Measurements from ENCODE around the gene IQGAP2.

IQGAP2 gene

DNA sequence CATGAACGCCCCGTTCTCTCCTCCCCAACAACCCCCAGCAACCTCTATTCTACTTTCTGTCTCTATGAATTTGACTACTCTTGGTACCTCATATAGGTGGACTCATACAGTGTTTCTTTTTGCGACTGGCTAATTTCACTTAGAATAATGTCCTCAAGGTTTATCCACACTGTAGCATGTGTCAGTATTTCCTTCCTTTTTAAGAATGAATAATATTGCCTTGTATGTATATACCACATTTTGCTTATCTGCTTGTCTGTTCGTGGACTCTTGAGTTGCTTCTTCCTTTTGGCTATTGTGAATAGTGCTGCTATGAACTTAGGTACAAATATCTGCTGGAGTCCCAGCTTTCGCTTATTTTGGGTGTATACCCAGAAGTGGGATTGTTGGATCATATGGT, 42.7 kb downstream of the IQGAP2 start:
- no peak for DNase-seq (ENCODE audit: low read depth, low spot score)

DNA sequence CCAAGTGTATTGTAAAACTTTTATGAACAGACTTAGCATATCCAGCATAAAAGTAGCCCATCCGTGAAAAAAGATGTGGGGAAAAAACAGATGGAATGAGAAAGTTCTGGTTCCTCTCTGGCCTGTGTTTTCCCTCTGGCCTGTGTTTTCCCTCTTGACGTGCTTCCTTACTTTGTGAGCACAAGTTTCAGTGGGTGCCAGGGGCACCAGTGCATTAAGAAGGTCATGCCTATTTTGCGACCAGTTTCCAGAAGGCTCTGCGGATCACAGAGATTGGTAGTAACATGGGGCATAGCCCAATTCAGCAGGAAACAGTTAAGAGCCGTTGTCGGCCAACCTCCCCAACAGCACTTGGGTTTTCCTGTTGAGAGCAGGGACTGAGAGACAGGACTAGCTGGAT, 43.7 kb downstream of the IQGAP2 start:
- no peak for DNase-seq (ENCODE audit: low read depth, low spot score)

DNA sequence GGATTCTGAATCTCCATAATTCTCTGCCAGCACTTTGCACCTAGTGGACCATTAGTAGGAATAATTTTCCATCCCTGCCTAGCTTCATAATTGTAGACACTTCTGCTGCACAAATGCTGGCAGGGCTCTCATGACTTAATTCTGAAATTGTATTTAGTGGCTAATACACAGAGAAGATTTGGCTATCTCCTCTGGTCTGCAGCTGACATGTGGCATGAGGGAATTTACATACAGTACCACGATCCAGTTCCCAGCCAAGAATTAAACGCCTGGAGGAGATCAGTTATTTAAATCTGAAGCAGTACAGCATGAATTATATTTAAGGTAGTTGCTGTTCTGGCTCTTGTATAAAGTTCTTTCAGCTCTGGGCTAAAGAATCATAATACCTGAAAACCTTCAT, 46.5 kb downstream of the IQGAP2 start:
- no peak for DNase-seq (ENCODE audit: low read depth, low spot score)

DNA sequence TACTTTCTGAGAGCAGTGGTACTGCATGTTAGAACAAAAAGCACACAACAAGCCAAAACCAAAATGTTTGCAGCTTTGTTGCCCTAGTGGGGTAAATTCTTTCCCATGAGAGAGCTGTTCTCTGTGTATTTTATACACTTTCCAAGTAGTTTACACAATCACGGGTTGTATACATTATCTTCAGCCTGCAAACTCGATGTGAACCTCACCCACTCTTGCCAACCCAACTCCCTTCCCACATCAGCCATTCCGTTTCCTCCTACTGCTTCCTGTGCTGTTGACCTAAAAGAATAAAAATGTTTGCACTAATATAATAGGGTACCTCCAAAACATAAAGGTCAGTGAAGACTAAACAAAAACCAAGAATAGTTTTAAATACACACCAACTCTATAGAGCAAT, 47.0 kb downstream of the IQGAP2 start:
- no peak for DNase-seq (ENCODE audit: low read depth, low spot score)

DNA sequence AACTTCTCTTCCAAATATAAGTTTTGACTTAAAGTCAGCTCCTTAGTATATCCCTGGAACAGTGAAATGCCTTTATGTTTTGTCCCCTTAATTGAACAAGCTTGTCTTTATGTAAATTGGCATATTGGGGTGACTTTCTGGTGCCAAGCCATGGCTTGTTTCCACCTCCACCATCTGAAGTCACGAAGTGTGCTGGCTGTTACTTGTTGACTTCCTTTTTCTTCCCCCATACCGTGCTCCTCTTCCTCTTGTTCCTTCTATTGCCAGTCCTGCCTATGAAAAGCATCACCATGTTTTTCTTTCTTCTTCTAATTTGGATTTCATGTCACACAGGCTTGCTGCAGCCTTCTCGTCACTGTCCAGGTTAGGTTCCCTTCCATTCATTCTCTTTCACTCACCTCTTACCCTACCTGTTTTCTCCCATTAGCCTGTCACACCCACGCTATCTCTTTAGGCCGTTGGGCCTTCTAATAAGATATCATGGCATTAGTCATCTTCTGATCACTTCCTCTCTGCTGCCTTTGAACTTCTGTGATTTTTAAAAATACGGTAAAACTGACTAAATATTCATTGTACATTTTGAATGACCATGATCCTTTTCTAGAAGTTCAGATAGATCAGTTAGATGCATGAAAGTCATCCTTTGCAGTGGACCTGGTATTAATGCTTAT, 48.1 kb downstream of the IQGAP2 start:
- no peak for DNase-seq (ENCODE audit: low read depth, low spot score)

DNA sequence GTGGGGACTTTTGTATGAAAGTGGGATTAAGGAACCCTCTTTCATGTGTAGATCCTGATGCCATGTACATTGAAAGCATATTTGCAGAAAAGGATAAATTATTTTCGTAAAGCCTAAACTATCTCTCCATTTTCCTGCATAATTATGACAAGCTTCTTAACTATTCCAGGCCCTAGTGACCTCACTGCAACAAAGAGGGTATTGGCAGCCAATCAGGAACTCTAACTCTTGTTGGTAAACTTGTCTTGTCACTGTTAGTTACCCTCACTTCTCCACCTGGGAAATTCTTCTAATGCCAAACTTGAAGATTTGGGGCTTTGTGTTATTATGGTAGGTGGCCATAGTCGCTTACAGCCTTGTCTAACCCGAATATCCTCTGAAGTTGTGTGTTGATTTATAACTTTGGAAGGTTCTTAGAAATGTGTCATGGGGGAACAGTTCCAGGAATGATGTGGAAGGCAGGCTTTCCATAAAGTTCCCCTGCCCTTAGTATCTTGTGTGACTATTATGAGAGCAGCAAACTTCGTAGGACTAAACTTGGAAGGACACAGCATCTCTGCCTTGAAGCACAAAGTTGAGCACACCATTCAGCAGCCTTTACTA, 52.5 kb downstream of the IQGAP2 start:
- DNase-seq (ENCODE audit: low read depth, low spot score), result no peak

DNA sequence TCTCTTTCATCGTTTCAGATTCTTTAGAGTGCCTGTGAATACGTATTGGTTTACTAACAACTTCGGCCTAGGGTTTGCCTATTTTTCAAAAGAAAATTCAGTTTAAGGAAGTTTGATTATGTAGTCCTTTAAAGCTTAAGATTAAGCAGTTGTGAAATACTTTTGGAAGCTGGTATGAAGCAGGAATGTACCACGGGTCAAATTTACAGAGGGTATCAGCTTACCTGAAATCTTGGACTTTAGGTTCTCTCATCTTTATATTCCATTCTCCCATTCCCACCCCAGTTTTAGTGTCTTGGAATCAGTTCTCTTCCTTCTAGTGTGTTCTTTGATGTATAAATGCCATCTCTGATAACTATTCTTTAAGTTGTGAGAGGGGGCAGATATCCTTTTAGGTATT, 53.2 kb downstream of the IQGAP2 start:
- no peak for DNase-seq (ENCODE audit: low read depth, low spot score)

DNA sequence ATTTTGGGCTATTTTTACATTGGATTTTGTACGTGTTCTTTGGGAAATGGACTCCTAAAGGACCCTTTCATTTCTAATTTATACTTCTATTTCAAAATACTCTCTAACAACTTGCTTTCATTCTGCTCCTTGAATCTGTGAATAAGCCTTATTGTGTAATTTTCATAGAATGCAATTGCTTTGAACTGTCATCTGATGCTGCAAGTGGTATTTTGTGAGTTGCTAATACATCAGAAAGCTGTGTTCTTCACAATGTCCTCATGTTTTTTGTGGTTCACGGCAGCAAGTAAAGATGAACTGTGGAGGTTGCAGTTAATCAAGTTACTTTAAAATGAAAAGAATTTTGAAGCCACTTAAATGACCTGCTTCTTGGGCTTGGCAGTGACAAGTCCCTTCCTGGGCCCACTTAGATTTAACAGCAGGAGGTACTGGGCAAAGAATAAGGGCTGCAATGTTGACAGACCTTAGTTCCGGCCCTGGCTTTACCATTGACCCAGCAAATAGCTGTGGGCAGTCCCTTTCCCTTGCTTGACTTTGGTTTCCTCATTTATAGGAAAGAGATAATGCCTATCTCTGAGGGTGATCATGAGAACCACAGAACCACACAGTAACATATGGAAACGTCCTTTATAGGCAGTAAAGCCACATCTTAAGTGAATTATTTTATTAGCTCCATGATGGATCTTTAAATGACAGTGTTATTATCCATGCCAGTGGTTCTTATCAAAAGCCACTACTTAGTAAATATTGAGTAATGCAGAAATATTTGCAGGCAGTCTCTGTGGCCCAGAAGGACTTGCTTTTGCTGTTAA, 54.8 kb downstream of the IQGAP2 start:
- DNase-seq (ENCODE audit: low read depth, low spot score), result no peak

DNA sequence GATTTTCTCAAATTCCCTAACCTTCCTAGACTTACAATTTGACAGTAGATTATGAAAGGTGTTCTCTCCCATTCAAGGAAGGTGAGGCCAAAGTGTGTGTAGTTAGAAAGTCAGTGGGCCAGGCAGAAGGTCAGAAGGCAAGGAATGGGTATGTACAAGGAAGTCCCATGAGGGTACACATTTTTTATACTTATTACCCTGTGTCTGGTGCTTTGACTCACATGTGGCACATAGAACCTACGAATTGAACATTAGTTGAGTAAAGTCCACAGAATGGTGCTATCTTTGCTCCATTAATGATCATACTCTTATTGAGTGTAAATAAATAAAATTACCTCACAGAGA, 55.4 kb downstream of the IQGAP2 start:
- no peak for DNase-seq (ENCODE audit: low read depth, low spot score)

DNA sequence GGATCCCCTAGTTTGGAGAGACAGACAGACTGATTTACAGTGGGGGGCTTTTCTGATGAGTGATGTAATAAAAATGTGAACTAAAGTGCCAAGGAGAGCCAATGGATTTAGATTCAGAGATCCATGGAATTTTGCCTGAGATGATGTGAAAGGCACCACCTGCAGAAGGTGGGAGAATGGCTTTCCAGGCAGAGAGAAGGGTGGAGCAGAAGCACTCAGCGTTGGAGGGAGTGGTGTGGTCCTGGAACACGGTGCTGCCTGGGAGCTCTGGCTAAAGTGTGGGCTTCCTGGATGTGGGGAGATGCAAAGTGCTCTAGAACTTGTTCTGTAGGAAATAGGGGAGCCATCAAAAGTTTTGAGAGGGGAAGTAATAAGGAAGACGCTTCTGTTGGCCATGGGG, 57.0 kb downstream of the IQGAP2 start:
- no peak for DNase-seq (ENCODE audit: low read depth, low spot score)

DNA sequence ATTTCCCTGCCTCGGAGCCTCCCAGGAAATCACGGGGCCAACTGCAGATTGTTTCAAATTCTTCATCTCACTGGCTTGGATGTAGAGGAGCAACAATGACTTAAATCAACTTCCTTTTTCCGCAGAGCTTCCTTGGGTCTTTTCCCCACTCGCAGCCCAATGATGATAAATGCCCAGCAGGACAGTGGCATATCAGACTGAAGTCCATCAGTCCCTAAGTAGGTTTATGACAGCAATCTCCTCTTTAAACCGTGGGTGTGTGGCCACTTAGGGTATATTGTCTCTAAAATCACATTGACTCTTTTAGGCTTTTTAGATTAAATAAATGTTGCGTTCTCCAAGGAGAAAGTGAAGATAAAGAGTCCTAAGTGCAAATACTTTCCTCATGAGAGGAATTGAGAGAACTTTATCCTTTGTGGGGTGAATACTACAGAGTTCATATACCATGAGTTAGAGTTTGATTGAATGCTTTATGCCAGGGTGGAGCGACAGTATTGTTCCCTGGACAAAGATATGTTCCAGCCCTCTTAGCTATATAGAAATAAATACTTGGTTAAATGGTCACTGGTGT, 59.1 kb downstream of the IQGAP2 start:
- no peak for DNase-seq (ENCODE audit: low read depth, low spot score)

DNA sequence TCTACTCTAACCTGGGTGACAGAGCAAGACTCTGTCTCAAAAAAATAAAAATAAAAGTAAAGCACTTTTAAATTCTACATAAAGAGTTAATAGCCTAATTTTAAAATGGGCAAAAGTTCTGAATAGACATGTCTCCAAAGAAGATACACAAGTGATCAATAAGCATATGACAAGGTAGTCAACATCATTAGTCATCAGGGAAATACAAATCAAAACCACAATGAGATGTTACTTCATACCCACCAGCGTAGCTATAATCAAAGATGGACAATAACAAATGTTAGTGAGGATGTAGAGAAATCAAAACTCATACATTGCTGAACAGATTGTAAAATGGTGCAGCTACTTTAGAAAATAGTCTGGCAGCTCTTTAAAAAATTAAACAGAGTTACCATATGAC, 64.1 kb downstream of the IQGAP2 start:
- no peak for DNase-seq (ENCODE audit: low read depth, low spot score)

DNA sequence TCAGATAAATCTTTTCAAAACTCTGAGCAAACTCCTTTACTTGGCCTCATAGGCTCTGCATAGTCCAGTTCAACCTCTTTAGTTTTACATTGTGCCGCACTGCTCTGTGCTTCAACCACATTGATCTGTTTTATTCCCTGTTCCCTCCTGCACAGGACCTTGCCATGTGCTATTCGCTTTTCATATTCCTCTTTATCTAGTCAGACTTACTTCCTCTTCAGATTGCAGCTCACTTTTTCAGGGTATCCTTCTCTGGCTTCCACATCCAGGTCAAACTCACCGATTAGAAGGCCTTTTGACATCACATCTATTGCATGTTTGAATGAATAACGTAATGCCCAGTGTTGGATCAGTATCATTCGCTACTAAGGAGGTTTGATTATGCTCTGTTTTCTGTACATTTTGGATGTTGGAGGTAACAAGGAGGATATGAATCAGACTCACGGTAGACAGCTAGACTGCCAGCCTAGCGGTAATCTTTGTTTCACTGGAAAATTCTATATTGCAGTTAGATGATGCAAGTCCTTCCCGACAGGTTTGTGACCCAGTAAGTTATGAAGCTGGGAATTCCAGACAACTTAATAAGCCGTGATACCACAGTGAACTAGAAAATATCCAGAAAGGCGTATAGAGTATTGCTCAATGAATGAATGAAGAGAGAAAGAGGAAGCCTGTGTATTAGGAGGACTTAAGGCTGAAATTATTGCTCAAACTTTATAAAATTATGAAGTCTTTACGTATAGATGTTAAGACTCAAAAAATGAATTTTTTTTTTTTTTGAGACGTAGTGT, 65.7 kb downstream of the IQGAP2 start:
- no peak for DNase-seq (ENCODE audit: low read depth, low spot score)

DNA sequence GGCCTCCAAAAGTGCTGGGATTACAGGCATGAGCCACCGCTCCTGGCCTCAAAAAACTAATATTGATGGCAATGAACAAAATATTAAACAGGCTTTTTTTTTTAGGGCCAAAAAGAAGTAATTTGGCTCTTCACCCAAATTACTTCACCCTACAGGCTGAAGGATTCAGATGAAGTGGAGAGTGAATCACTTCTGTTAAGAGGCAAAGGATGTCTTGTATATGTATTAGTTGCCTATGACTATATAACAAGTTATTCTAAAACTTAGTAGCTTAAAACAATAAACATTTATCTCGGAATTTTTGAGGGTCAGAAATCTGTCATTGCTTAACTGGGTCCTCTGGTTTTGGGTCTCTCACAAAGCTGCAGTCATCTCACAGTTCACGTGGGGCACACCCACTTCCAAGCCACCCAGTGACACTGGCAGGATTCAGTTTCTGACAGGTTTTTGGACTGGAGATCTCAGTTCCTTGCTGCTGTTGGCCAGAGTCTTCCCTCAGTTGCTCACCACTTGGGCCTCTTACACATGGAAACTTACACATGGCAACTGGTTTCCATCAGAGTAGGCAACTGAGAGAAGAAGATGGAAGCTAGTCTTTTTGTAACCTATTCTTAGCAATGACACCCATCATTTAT, 66.7 kb downstream of the IQGAP2 start:
- no peak for DNase-seq (ENCODE audit: low read depth, low spot score)

DNA sequence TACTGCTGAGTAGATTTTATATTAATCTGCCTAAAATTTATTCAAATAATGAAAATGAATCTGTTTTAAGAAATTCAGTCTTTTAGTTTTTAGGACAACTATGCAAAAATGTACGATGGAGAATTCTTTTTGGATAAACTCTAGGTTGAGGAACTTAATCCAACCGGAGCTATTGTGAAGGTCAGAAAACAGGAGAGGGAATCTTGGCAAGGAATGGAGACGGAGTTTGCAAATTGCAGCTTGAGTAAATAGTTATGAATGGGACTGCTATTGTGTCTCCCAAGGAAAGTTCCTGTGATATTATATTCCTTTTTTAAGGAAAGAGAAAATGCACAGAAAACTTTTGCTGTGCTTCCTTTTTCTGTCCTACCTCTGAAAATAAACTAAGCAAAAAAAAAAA, 67.9 kb downstream of the IQGAP2 start:
- no peak for DNase-seq (ENCODE audit: low read depth, low spot score)

DNA sequence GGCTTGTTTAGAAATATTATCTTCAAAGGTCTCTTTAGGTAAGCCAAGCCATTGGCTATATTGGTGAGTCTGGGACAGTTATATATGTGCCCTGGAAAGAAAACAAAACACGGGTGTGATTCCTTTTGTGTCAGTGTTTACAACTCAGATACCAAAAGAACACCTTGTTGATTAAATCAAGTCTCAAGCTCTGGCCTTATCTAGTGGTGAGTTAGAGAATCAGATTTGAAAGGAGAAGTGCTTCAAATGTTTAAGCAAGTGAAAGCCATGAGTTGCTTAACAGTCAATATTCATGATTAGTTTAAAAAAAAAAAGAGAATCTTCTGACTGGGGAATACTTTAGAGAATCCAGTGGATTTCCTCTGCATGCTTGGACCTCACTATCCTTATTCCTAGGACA, 68.3 kb downstream of the IQGAP2 start:
- DNase-seq (ENCODE audit: low read depth, low spot score), result no peak

DNA sequence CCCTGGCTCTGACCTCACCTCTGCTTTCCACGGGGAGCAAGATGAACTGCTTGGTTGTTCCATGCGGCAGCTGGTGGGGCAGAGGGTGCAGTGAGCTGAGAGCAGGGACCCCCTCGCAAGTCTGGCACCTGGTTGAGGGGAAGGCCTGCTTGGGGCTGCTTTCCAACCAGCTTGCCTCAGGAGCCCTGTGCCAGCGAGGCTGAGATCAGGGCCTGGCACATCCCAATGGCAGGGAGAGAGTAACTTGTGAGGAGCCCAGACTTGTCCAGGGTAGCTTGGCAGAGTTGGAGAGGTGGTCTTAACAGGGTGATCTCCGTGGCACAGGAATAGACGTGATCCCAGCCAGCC, 68.9 kb downstream of the IQGAP2 start:
- no peak for DNase-seq (ENCODE audit: low read depth, low spot score)

DNA sequence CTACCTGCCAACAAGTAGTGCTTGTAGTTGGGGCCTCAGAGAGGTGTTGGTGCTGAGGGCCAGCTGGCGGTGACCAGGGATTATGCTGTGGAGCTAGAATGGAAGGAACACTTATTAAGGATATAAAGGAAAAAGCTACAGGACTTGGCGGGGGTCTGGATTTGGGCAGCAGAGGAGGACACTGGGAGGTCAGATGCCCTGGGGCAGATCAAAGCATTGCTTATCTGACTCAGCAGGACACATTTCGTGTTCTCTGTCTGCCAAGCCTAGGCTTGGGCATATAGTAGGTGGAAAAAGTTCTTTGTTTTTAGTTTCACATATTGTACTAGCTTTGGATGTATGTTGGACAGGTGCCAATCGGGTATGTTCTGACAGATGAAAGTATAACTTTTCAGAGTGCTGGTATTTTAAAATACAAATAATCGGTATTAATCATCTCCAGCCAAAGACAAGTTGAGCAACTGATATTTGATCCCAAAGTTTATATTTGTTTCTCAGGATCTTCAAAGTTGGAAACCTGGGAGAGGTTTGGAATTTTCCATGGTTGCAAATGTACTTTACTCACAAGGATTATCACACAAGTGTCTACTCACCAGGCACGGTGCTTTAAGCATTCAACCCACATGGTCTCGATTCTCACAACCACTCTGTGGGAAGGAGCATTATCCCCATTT, 69.4 kb downstream of the IQGAP2 start:
- DNase-seq (ENCODE audit: low read depth, low spot score), result no peak

DNA sequence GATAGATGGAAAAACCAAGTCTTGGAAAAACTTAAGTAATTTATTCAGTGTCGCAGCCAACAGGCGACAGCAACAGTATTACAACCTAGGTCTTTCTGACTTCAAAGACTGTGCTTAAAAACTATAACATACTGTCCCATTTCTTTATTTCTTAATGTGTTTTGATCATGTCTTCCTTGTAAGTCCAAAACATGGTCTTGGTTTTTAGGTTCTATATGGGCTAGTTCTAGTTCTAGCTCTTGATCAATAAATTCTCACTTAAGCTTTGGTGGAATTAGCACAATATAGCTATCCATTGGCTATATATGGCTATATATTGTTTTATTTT, 69.9 kb downstream of the IQGAP2 start:
- DNase-seq (ENCODE audit: low read depth, low spot score), result no peak

DNA sequence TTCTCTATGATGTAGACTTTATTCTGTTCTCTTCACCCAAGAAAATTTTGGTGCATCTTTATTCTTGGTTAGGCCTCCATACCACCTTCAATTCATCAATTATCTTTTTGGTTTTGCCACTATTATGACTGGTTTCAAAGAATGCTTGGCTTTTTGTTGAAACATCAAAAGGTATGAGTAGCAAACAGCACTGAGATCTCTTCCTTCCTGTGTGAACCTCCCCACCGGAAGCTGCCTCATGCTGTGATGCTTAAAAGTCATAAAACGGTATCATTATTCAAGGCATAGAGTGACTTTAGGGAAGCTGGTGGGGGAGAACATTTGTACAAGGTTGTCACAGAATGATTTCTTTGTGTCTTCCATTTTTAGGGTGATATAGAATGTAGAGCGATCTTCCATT, 70.6 kb downstream of the IQGAP2 start:
- DNase-seq (ENCODE audit: low read depth, low spot score), result peak; percentile 46

DNA sequence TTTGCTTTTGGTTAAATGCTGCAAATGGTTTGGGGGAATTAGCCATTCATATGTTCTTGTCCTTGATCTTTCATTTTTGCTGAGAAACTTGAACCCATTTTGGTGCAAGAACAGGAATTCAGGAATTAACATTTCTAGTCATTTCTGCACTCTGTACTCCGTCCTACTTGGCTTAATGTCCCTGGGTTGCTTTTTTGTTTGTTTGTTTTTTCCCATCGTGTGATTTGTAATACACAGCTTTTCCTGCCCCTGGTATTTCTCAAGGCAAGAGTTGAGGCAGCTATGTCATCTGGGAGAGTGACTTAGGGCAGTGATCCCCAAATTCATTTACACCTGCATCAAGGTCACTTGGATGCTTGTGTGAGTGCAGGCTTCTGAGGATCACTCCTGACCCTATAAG, 71.3 kb downstream of the IQGAP2 start:
- DNase-seq (ENCODE audit: low read depth, low spot score), result no peak

All from activated CD4-positive, CD25-positive, alpha-beta regulatory T cell treated with anti-CD3 and anti-CD28 coated beads, Interleukin-2, amount 50 U/mL, for 16 hours (primary cell).